Measurements from ENCODE around the gene PPP1CB. TPM values are rescaled to one million over a fixed set of nuclear protein-coding genes. Genes with fewer than 3 reads are reported as not detected.

The PPP1CB gene
- total RNA-seq, 2 experiments from 2014 or later: 153 to 218 TPM

DNA sequence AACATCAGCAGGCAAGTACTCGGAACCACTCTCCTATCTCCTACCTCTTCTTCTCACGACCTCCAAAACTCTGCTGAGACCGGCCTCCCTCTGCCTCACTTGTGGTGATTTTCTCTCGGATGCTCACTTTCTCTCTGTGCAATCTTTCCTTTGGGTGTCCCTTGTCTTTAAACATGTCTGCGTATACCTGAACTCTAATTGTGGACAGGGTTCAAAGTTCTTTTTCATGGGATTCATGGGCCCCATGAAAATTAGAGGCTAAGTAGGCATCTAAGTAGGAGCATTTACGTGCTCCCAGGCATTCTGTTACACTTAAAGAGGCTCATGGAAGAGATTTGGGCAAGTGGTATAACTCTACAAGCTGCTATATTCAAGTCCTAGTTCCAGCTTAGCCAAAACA is 2.1 kb upstream of the PPP1CB start:
- Mint-ChIP-seq H3K27me3 (no peaks in the 10 kb centered on the region), H3K9me3 (ENCODE audit: low read depth) (no peaks in the 10 kb centered on the region), H3K4me1 (peaks cover 39% of the 10 kb centered on the region), H3K27ac (peak overlapping the region; percentile 97), H3K4me3 (peak overlapping the region; percentile 91), H3K36me3 (peaks cover 6% of the 10 kb centered on the region)
- ATAC-seq (no peak), DNase-seq (no peak)
- CTCF ChIA-PET: interaction anchor here (11.9 kb wide), 1 partner anchor 156 kb away, joined by 142 read pairs; no protein-coding TSS in a partner anchor

DNA sequence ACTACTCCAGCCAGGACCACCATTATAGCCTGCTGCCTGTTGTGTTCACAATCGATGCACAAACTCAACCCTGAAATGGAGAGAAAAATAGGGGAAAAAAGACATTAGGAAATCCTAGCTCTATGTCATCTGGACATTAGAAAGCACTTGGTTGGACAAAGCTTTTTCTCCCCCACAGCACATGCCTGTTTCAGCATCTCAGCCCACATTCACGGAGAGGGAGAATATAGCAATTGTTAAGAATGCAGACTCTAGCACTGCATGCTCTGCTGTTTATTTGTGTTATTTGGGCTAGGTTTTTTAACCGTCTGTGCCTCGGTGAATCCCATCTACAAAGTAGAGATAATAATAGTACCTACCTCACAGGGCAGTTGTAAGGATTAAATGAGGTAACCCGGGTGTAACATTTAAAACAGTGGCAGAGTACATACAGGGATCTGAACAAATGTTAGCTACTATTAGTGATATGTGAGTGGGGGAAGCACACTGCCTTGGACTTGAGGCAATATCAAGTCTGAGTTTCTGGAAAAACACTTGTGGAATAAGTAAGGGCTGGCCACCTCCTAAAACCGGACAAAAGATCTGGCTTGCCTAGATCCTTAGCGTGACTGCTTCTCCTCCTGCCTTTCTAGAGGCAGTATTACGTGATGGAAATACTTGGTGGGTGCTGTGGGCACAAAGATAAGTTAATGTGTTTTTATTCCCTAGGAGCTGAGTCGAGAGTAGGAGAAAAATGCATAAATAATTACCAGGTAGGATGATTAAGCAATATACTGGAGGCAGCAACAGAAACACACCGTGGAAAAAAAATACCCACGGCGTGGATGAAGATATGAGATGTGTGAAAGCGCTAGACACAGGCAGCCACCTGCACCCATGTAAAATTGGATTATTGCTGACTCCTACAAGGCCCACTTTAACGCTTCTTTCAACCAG is 1.0 kb upstream of the PPP1CB start:
- peaks cover 50% of the 10 kb centered on the region for H3K4me1 Mint-ChIP-seq
- CTCF ChIA-PET: interaction anchor here (0.9 to 11.9 kb wide), 7 partner anchors 129 to 184 kb away, joined by 3 to 142 read pairs (median 4); no protein-coding TSS in a partner anchor
- H3K36me3 Mint-ChIP-seq: peaks cover 10% of the 10 kb centered on the region
- H3K9me3 Mint-ChIP-seq (ENCODE audit: low read depth): no peaks in the 10 kb centered on the region
- no peaks in the 10 kb centered on the region for H3K27me3 Mint-ChIP-seq
- DNase-seq (peak; percentile 66), ATAC-seq (peak; percentile 7)
- H3K4me3 Mint-ChIP-seq: peak overlapping the region; percentile 91
- peak overlapping the region; percentile 97 for H3K27ac Mint-ChIP-seq

DNA sequence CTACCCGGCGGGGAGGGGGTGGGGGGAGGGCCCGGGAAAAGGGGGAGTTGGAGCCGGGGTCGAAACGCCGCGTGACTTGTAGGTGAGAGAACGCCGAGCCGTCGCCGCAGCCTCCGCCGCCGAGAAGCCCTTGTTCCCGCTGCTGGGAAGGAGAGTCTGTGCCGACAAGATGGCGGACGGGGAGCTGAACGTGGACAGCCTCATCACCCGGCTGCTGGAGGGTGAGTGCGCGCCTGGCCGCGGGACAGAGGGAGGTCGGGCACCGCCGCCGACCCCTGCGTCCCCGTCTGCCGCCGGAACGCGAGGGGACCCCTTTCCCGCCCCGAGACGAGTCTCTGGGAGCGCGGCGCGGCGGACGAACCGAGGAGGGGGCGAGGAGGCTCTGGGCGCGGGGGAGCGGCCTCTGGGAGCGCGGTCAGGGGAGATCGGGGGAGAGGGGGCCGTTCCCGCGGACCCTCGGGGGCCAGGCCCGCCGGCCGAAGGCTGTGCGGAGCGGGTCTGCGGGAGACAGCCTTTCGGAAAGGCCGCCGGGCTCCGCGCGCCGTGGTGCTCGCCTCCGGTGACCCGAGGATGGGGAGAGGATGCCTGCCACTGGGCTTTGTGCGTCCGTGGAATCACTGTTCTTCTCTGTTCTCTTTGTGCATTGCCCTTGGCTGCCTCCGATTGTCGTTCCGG is 463 bp downstream of the PPP1CB start:
- DNase-seq (peak; percentile 65), ATAC-seq (peak; percentile 34)
- H3K9me3 Mint-ChIP-seq (ENCODE audit: low read depth): no peaks in the 10 kb centered on the region
- H3K4me3 Mint-ChIP-seq: peak overlapping the region; percentile 91
- CTCF ChIA-PET: interaction anchor here (0.7 to 11.9 kb wide), 12 partner anchors 8 to 283 kb away, joined by 3 to 142 read pairs (median 3); no protein-coding TSS in a partner anchor
- peak overlapping the region; percentile 97 for H3K27ac Mint-ChIP-seq
- peaks cover 61% of the 10 kb centered on the region for H3K4me1 Mint-ChIP-seq
- no peaks in the 10 kb centered on the region for H3K27me3 Mint-ChIP-seq
- H3K36me3 Mint-ChIP-seq: peaks cover 10% of the 10 kb centered on the region

- Mint-ChIP-seq H3K27ac (peak overlapping the region; percentile 97), H3K9me3 (ENCODE audit: low read depth) (no peaks in the 10 kb centered on the region), H3K4me1 (peaks cover 64% of the 10 kb centered on the region), H3K36me3 (peaks cover 10% of the 10 kb centered on the region), H3K27me3 (no peaks in the 10 kb centered on the region), H3K4me3 (peak overlapping the region; percentile 91)
- ATAC-seq (no peak), DNase-seq (no peak)
- CTCF ChIA-PET: interaction anchor here (1.0 to 11.9 kb wide), 9 partner anchors 8 to 282 kb away, joined by 3 to 142 read pairs (median 4); no protein-coding TSS in a partner anchor
Measured at GRCh38 chr2:28752631-28753376, 1.2 kb downstream of the PPP1CB start.

- no peak overlapping the region for H3K27ac Mint-ChIP-seq
Measured at GRCh38 chr2:28754321-28754720, 2.7 kb downstream of the PPP1CB start.

GRCh38 chr2:28755421-28755820 is 3.8 kb downstream of the PPP1CB start:
- CTCF ChIA-PET: interaction anchor here (0.8 to 11.9 kb wide), 3 partner anchors 9 to 189 kb away, joined by 3 to 142 read pairs (median 5); no protein-coding TSS in a partner anchor
- H3K4me3 Mint-ChIP-seq: no peak overlapping the region
- DNase-seq: no peak
- no peaks in the 10 kb centered on the region for H3K9me3 Mint-ChIP-seq (ENCODE audit: low read depth)
- H3K36me3 Mint-ChIP-seq: peaks cover 18% of the 10 kb centered on the region
- no peaks in the 10 kb centered on the region for H3K27me3 Mint-ChIP-seq
- no peak for ATAC-seq
- peaks cover 48% of the 10 kb centered on the region for H3K4me1 Mint-ChIP-seq
- H3K27ac Mint-ChIP-seq: peak overlapping the region; percentile 39

More at GRCh38 chr2:28754321-28754720, 2.7 kb downstream of the PPP1CB start:
- H3K27me3 Mint-ChIP-seq: no peaks in the 10 kb centered on the region
- CTCF ChIA-PET: interaction anchor here (0.7 to 11.9 kb wide), 8 partner anchors 13 to 188 kb away, joined by 3 to 142 read pairs (median 5); no protein-coding TSS in a partner anchor
- peak overlapping the region; percentile 39 for H3K4me3 Mint-ChIP-seq
- H3K4me1 Mint-ChIP-seq: peaks cover 56% of the 10 kb centered on the region
- no peaks in the 10 kb centered on the region for H3K9me3 Mint-ChIP-seq (ENCODE audit: low read depth)
- DNase-seq (no peak), ATAC-seq (no peak)
- peaks cover 13% of the 10 kb centered on the region for H3K36me3 Mint-ChIP-seq

- CTCF ChIA-PET: interaction anchor here (11.9 kb wide), 1 partner anchor 165 kb away, joined by 142 read pairs; no protein-coding TSS in a partner anchor
- ATAC-seq: no peak
- Mint-ChIP-seq H3K4me1 (peaks cover 48% of the 10 kb centered on the region), H3K4me3 (no peak overlapping the region), H3K9me3 (ENCODE audit: low read depth) (no peaks in the 10 kb centered on the region), H3K27ac (no peak overlapping the region), H3K27me3 (no peaks in the 10 kb centered on the region), H3K36me3 (peaks cover 31% of the 10 kb centered on the region)
- DNase-seq: no peak
Measured at GRCh38 chr2:28758459-28758858, 6.8 kb downstream of the PPP1CB start.

- ATAC-seq (no peak), DNase-seq (no peak)
- H3K27me3 Mint-ChIP-seq: no peaks in the 10 kb centered on the region
- peaks cover 36% of the 10 kb centered on the region for H3K36me3 Mint-ChIP-seq
- H3K4me1 Mint-ChIP-seq: peaks cover 32% of the 10 kb centered on the region
- H3K9me3 Mint-ChIP-seq (ENCODE audit: low read depth): no peaks in the 10 kb centered on the region
- CTCF ChIA-PET: interaction anchor here (0.6 to 4.6 kb wide), 3 partner anchors 64 to 194 kb away, joined by 3 to 25 read pairs (median 7); no protein-coding TSS in a partner anchor
- no peak overlapping the region for H3K27ac Mint-ChIP-seq
- no peak overlapping the region for H3K4me3 Mint-ChIP-seq
Measured at GRCh38 chr2:28761420-28761819, 9.8 kb downstream of the PPP1CB start.

GRCh38 chr2:28764909-28765711 is 13.5 kb downstream of the PPP1CB start:
- H3K27me3 Mint-ChIP-seq: no peaks in the 10 kb centered on the region
- ATAC-seq (no peak), DNase-seq (no peak)
- H3K9me3 Mint-ChIP-seq (ENCODE audit: low read depth): no peaks in the 10 kb centered on the region
- CTCF ChIA-PET: no interaction called here
- H3K36me3 Mint-ChIP-seq: peaks cover 38% of the 10 kb centered on the region
- H3K27ac Mint-ChIP-seq: no peak overlapping the region
- H3K4me3 Mint-ChIP-seq: no peak overlapping the region
- peaks cover 29% of the 10 kb centered on the region for H3K4me1 Mint-ChIP-seq

DNA sequence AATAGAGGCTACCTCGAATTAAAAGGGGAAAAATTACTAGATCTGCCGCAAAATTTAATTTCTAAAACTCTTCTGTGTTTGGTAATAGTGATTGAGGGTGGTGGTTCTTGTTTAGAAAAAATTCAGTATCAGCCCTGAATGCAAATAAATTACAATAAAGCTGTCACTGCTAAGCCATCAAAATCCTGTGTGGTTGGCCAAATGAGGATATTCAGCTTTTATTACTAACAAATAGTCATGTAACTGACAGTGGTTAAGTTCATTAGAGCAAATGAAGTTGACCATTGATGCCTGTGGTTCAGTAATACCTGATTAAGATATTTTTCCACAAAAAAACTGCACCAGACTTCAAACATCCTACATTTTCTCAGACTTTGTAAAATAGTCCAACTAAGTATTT is 14.4 kb downstream of the PPP1CB start:
- CTCF ChIA-PET: interaction anchor here (0.7 to 1.2 kb wide), 2 partner anchors 8 to 13 kb away, joined by 3 read pairs; no protein-coding TSS in a partner anchor
- peaks cover 32% of the 10 kb centered on the region for H3K36me3 Mint-ChIP-seq
- peaks cover 29% of the 10 kb centered on the region for H3K4me1 Mint-ChIP-seq
- H3K9me3 Mint-ChIP-seq (ENCODE audit: low read depth): no peaks in the 10 kb centered on the region
- ATAC-seq (no peak), DNase-seq (no peak)
- no peak overlapping the region for H3K27ac Mint-ChIP-seq
- no peak overlapping the region for H3K4me3 Mint-ChIP-seq
- H3K27me3 Mint-ChIP-seq: no peaks in the 10 kb centered on the region

DNA sequence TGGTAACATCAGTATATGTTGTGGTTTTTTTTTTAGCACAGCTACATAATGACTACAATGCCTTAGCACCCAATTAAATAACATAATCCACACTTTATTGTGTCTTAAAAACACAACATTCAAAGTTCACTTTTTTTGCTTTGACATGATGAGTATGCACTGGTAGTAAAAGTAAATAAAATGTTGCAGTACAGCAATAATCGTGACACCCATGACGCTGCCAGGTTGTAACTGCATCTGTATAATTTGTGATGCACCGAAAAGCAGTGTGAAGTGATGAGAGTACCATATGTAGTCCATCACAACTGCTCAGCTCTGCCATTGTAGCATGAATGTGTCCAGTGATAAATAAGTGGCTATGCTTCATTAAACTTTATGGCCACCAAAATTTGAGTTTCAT is 15.7 kb downstream of the PPP1CB start:
- no peaks in the 10 kb centered on the region for H3K27me3 Mint-ChIP-seq
- H3K36me3 Mint-ChIP-seq: peaks cover 28% of the 10 kb centered on the region
- DNase-seq (no peak), ATAC-seq (no peak)
- H3K27ac Mint-ChIP-seq: no peak overlapping the region
- CTCF ChIA-PET: interaction anchor here (0.8 to 3.9 kb wide), 3 partner anchors 10 to 173 kb away, joined by 3 to 19 read pairs (median 4); no protein-coding TSS in a partner anchor
- H3K4me1 Mint-ChIP-seq: peaks cover 26% of the 10 kb centered on the region
- H3K9me3 Mint-ChIP-seq (ENCODE audit: low read depth): no peaks in the 10 kb centered on the region
- H3K4me3 Mint-ChIP-seq: no peak overlapping the region

DNA sequence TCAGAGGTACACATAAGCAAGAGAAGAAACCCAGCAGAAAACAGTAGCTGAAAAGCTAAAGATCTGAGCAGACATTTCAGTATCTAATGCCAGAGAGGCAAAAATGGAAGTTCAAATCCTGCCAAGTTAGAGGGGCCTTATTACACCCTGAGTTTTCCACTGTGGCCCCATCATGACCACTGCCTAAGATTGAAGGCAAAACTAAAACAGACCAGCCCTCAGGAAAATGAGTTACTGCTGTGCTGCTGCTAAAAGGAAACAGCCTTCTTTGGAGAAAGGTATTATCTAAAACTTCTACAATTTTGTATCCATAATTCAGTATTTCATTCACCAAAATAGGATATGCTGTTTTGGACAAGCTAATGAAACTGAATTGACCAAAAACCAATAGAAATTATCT is 16.8 kb downstream of the PPP1CB start:
- no peaks in the 10 kb centered on the region for H3K27me3 Mint-ChIP-seq
- no peak overlapping the region for H3K27ac Mint-ChIP-seq
- ATAC-seq: no peak
- peaks cover 26% of the 10 kb centered on the region for H3K4me1 Mint-ChIP-seq
- H3K9me3 Mint-ChIP-seq (ENCODE audit: low read depth): no peaks in the 10 kb centered on the region
- peaks cover 23% of the 10 kb centered on the region for H3K36me3 Mint-ChIP-seq
- DNase-seq: no peak
- CTCF ChIA-PET: interaction anchor here (3.9 kb wide), 1 partner anchor 174 kb away, joined by 19 read pairs; no protein-coding TSS in a partner anchor
- H3K4me3 Mint-ChIP-seq: no peak overlapping the region
